Endometrial microvascular endothelial cells (primary cell): Measurements from ENCODE around the gene LIMS2. TPM values are rescaled to one million over a fixed set of nuclear protein-coding genes. Genes with fewer than 3 reads are reported as not detected.

Experiments used
- in situ Hi-C: cut with HindIII; loops from 2 replicates; pipeline ENCODE4 v1.10.0; 2017; ENCODE audit warnings: low sequenced_read_pairs, low pct_unique_long_range_greater_than_20kb; ENCODE audit errors: inconsistent ontology term
- total RNA-seq: library from RNA; depleted of rRNA; stranded (reverse); fragments of >200 nt; gene quantifications from one replicate; pipeline ENCODE4 v1.2.3, GENCODE V29; 2015; ENCODE audit errors: inconsistent ontology term

The LIMS2 gene, protein sequence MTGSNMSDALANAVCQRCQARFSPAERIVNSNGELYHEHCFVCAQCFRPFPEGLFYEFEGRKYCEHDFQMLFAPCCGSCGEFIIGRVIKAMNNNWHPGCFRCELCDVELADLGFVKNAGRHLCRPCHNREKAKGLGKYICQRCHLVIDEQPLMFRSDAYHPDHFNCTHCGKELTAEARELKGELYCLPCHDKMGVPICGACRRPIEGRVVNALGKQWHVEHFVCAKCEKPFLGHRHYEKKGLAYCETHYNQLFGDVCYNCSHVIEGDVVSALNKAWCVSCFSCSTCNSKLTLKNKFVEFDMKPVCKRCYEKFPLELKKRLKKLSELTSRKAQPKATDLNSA
- total RNA-seq = 34.9 TPM

DNA sequence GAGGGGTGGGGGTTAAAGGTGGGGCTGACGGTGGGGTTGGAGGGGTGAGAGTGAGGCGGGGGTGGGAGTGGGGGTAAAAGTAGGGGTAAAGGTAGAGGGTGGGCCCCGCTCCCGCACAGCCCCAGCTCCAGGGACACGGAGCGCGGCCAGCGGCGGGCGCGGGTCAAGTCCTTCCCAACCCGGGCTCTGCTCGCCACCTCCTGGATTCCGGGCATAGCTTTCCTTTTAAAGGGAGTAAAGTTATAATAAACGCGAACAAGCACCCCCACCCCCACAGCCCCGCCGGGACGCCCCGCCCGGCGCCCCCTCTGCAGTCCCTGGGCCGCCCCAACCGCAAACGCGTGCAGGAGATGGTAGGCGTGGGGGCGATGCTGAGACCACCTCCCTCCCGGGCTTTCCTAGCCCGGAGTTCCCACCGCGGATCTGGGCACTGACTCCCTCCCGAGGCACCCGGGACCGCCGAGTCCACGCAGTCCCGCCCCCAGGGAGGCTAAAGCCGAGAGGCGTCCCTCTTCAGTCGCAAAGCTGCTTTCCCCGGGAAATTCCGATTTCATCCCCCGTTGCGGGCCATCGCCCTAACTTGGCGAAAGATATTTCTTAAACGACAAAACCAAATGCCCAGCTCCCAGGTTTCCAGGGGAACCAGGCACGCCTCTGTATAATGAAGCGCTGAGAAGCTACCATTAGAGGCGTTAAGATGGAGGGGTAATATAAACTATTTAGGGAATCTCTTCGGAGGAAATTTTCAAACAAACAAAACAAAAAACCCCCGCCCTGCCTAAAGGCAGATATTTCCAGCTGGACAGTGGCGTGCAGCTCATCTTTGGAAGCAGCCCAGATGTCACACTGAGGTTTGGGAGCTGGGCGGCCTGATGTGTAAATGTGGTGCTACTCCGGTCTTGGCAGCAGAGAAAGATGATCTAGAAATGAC, at the start of gene LIMS2:
Gene LIMS2, minus strand, starts transcription at position 200 of the 931 bp plus-strand sequence. CDS start 506 bp downstream, outside the sequence.
- in situ Hi-C loops = no loop called here

DNA sequence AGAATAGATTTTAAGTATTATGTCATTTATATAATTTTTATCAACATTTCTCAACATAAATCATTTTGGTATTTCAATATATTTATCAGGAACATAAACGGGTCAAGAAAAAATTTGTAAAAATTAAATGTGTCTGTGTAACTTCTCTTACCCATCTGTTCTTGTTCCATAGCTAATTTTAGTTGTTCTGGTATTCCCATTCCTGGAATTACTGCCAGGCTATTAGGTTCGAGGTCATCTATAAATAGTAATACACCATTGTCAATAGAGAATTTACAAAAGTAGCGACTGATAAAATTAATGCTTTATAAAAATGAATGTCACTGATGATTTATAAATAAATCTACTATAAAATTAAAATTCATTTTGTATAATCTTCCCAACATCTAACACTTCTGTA, 47.5 kb upstream of the LIMS2 start:
- in situ Hi-C loops = no loop called here

- in situ Hi-C loops = no loop called here
Measured at GRCh38 chr2:127721978-127722355, 46.6 kb upstream of the LIMS2 start.

DNA sequence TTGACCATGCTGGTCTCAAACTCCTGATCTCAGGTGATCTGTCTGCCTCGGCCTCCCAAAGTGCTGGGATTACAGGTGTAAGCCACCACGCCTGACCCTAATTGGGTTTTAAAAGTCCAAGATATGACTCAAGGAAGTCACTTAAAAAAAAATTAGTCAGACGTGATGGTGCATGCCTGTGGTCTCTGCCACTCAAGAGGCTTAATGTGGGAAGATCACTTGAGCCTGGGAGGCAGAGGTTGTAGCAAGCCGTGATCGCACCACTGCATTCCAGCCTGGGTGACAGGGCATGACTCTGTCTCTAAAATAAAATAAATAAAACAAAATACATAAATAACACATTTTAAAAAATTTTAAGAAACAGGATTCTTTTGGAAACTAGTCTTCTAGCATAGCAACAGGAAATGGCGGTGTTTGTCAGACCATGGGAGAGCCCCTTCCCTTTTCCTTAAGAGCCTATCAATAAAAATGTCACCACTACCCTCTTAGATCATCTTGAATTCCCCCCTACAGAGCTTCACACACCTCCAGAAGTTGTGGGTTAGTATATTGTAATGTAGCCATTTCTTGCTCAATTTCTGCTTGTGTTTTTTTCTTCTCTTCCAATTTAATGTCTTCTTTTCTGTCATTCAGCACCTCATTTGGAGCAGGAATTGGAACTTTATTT, 46.1 kb upstream of the LIMS2 start:
- in situ Hi-C loops = no loop called here

DNA sequence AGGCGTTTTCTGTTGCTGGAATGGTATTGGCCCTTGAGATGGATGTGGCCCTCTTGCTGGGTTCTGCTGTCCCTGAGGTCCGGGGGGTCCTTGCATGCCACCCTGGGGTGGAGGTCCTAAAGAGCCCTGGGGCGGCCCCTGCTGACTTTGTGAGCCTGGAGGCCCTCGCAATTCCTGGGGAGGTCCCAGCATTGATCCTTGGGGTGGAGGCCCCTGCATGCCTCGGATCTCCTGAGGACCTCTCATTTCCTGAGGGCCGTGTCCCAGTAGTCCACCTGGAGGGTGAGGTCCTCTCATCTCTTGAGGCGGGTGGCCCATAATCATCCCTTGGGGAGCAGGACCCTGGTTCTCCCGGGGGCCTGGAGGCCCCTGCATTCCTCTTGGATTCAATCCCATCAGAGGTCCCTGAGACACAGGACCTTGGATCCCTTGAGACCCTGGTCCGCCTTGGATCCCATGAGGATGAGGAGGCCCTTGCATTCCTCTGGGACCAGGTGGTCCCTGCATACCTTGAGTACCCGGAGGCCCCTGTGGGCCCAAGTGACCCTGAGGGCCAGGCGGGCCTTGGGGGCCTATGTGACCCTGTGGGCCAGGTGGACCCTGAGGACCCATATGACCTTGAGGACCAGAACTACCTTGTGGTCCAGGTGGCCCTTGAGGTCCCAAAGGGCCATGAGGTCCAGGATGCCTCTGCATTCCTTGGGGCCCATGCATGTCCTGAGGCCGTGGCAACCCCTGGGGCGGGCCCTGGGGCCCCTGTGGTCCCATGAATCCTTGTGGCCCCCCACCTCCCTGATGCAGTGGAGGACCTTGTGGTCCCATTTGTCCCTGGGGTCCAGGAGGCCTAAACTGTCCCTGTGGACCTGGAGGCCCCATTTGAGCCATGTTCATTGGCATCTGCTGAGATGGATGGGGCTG, 44.2 kb upstream of the LIMS2 start:
- in situ Hi-C loops = no loop called here

GRCh38 chr2:127718271-127718670, 42.9 kb upstream of the LIMS2 start:
- in situ Hi-C loops = no loop called here

DNA sequence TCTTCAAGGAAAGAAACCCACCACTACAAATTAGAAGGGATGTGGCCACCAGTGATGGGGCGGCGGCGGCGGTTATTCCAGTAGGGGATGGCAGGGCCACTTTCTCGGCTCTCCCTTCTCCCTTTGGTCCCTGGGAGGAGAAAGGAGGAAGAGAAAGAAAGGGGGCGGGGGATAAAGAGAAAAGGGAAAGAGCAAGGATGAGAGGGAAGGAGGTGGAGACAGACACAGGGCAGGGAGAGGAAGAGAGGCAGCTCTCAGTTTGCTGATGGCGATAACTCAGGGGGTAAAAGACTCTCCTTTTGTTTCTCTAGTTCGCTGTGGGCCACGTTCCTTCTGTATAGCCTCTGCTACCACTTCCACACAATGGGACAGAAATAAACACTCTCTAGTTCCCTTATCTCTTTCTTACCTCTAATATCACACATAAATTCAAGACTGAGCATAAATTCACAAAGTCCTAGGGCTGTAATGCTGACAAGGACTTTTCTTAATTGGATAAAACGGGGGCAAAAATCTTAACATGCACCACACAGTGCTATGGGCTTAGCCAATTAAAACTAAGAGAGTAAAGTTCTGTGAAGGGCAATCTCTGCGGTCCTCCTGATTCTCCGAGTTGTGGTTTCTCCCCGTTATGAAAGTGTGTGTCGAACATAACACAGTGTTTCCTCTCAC, 40.6 kb upstream of the LIMS2 start:
- in situ Hi-C loops = no loop called here

- in situ Hi-C loops = no loop called here
Measured at GRCh38 chr2:127713562-127713961, 38.2 kb upstream of the LIMS2 start.

DNA sequence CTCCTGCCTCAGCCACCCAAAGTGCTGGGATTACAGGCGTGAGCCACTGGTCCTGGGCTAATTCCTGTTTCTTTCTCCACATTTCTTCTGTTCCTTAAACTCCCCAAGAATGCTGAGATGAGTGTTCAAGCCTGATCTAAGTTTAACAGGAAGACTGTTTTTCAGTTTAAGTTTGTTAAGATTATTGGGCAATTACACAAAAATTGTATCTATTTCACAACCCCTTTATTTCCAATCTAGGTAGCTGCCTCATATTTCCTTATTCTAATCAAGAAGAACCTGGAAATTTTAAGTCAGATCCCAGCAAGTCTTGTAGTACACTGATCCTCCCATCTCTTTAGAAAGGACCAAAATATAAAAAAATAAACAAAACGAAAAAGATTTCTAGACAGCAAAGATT, 37.7 kb upstream of the LIMS2 start:
- in situ Hi-C loops = no loop called here

- in situ Hi-C loops = no loop called here
Measured at GRCh38 chr2:127709336-127709735, 34.0 kb upstream of the LIMS2 start.

DNA sequence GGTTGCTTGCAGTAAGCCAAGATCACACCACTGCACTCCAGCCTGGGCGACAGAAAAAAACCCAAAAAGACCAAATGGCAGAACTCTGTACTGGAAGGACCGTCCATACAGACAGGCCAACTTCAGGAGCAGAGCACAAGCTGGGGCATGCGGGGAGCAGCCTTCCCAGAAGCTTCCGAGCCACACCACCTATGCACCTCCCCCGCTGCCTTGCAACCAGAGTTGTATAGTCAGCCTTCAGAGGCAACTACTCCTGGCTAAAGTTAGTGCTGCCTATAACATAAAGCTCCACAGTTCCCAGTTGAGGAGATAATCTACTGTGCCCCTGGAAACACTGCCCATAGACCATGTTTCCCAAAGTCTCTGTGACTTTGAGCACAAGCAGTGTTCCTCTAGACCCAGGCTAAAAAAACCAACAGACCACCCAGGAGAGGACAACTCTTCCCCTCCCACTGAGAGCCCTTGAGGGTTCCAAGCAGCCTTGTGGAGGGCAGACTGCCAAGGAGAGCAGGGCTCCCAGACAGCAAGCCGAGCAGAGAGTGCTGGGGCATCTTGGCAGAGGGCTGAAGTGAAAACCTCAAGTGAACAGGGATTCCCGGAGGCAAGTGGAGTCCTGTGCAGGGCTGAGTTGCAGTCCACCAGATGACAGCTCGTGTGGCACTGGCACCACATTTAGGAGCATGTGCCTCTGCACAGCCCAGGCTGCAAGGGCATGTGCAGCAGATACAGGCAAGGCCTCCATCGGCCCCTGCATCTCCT, 32.7 kb upstream of the LIMS2 start:
- in situ Hi-C loops = no loop called here

GRCh38 chr2:127706215-127706990, 31.1 kb upstream of the LIMS2 start:
- in situ Hi-C loops = no loop called here

DNA sequence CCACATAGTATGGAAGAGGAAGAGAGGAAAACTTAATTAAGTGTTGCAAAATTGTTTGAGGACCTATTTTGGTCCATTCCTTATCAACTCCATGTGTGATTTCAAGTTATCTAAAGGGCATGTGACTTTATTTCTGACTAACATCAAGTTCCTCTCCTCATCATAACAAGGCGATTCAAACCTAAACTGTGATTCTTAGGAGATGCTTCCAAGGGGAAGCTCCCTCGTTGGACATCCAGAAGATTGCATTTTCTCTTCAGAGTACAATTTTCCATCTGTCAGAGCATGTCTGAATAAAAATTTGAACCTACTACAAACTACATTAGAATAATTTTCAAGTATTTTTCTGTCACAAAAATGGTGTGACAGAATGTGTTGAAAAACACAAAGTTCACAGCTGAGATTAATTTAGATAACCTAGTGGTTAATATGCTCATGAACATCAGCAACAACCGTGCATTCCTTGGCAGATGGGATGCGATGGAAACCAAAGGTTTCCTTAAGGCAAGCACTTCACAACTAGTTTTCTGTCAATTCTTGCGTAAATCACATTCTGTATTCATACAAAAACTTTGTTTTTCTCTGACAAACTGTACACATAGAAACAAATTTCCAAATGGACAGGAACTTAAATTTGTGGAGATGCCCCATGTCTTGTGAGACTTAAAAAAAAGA, 30.2 kb upstream of the LIMS2 start:
- in situ Hi-C loops = no loop called here

- in situ Hi-C loops = no loop called here
Measured at GRCh38 chr2:127704641-127705390, 29.5 kb upstream of the LIMS2 start.

GRCh38 chr2:127703282-127703681, 28.0 kb upstream of the LIMS2 start:
- in situ Hi-C loops = no loop called here
